Mucosa of rectum (tissue), 2 donors: Measurements from ENCODE around the gene STMN3.
"Not testable (repeated sequence)": the region's sequence is repeated elsewhere in the genome, so short reads cannot be mapped to it uniquely, and the experiment has no call there.

ENCODE experiments used
- H3K27ac ChIP-seq, 2 donors: one replicate each; pipeline ENCODE4 v1.7.0; 2013; ENCODE audit warnings: inconsistent platforms in 2 of 2, low read depth in 2 of 2, low read length in 2 of 2
- H3K27me3 ChIP-seq, 2 donors: one replicate each; pipeline ENCODE4 v1.7.0; 2013; ENCODE audit warnings: low read length in 2 of 2; ENCODE audit not compliant: control insufficient read depth in 2 of 2, insufficient read depth in 2 of 2
- H3K36me3 ChIP-seq, 2 donors: one replicate each; pipeline ENCODE4 v1.7.0; 2013; ENCODE audit warnings: low read length in 2 of 2; ENCODE audit not compliant: control insufficient read depth in 2 of 2, insufficient read depth in 2 of 2
- H3K4me1 ChIP-seq, 2 donors: one replicate each; pipeline ENCODE4 v1.7.0; 2013; ENCODE audit warnings: low read length in 2 of 2, mild to moderate bottlenecking in 1 of 2; ENCODE audit not compliant: control insufficient read depth in 2 of 2, insufficient read depth in 2 of 2
- H3K4me3 ChIP-seq, 2 donors: one replicate each; pipeline ENCODE4 v1.7.0; 2013; ENCODE audit warnings: low read length in 2 of 2
- H3K9ac ChIP-seq, 2 donors: one replicate each; pipeline ENCODE4 v1.7.0; 2013; ENCODE audit warnings: low read length in 2 of 2, low read depth in 1 of 2, mild to moderate bottlenecking in 1 of 2
- H3K9me3 ChIP-seq, 2 donors: one replicate each; pipeline ENCODE4 v1.7.0; 2013; ENCODE audit warnings: low read length in 2 of 2; ENCODE audit not compliant: control insufficient read depth in 2 of 2
- donor health status: healthy.
- donor health status: Normal muscosa, but diverticular disease.

The STMN3 gene

GRCh38 chr20:63636752-63637628 lies 16.2 kb downstream of the STMN3 start:
- no peaks in the 10 kb centered on the region for H3K4me1 ChIP-seq
- no peak overlapping the region for H3K27ac ChIP-seq
- no peaks in the 10 kb centered on the region for H3K27me3 ChIP-seq
- no peaks in the 10 kb centered on the region for H3K9me3 ChIP-seq
- no peak overlapping the region for H3K4me3 ChIP-seq
- H3K9ac ChIP-seq = no peak overlapping the region
- H3K36me3 ChIP-seq = no peaks in the 10 kb centered on the region

GRCh38 chr20:63635431-63636141 lies 17.6 kb downstream of the STMN3 start:
- H3K4me1 ChIP-seq = no peaks in the 10 kb centered on the region
- H3K4me3 ChIP-seq = no peak overlapping the region
- peak overlapping the region; percentile 20 to 24 for H3K9ac ChIP-seq
- H3K27me3 ChIP-seq = no peaks in the 10 kb centered on the region
- H3K9me3 ChIP-seq = no peaks in the 10 kb centered on the region
- peak overlapping the region; percentile 71 to 78 for H3K27ac ChIP-seq
- H3K36me3 ChIP-seq = no peaks in the 10 kb centered on the region

- Histone ChIP-seq H3K27ac (no peak overlapping the region), H3K27me3 (no peaks in the 10 kb centered on the region), H3K4me1 (peaks cover under 1 to 1% of the 10 kb centered on the region in 2 donors), H3K9me3 (no peaks in the 10 kb centered on the region), H3K36me3 (no peaks in the 10 kb centered on the region), H3K9ac (no peak overlapping the region), H3K4me3 (no peak overlapping the region)
Observed at GRCh38 chr20:63633732-63634131, 19.5 kb downstream of the STMN3 start.

- not testable (repeated sequence) for H3K4me3 ChIP-seq, H3K27ac ChIP-seq, H3K4me1 ChIP-seq, H3K9me3 ChIP-seq, H3K27me3 ChIP-seq, H3K36me3 ChIP-seq, H3K9ac ChIP-seq
Observed at GRCh38 chr20:63631426-63631825, 21.8 kb downstream of the STMN3 start.

- not testable (repeated sequence) for H3K9me3 ChIP-seq, H3K9ac ChIP-seq, H3K36me3 ChIP-seq, H3K4me3 ChIP-seq, H3K27me3 ChIP-seq, H3K4me1 ChIP-seq, H3K27ac ChIP-seq
Observed at GRCh38 chr20:63630956-63631355, 22.3 kb downstream of the STMN3 start.

GRCh38 chr20:63628246-63628975 lies 24.8 kb downstream of the STMN3 start:
- H3K27ac ChIP-seq = peak overlapping the region; percentile 97
- no peaks in the 10 kb centered on the region for H3K27me3 ChIP-seq
- H3K9ac ChIP-seq = peak overlapping the region; percentile 54 to 95
- H3K4me1 ChIP-seq = peaks cover 8 to 12% of the 10 kb centered on the region in 2 donors
- H3K4me3 ChIP-seq = peak overlapping the region; percentile 86 to 87
- H3K36me3 ChIP-seq = no peaks in the 10 kb centered on the region
- no peaks in the 10 kb centered on the region for H3K9me3 ChIP-seq

- Histone ChIP-seq H3K27me3 (no peaks in the 10 kb centered on the region), H3K4me1 (peaks cover 8 to 12% of the 10 kb centered on the region in 2 donors), H3K9me3 (no peaks in the 10 kb centered on the region), H3K36me3 (no peaks in the 10 kb centered on the region), H3K4me3 (peak overlapping the region; percentile 86 to 87), H3K9ac (peak overlapping the region; percentile 94 to 95), H3K27ac (peak overlapping the region; percentile 97)
Observed at GRCh38 chr20:63627751-63628245, 25.4 kb downstream of the STMN3 start.

GRCh38 chr20:63627129-63627750 lies 26.0 kb downstream of the STMN3 start:
- Histone ChIP-seq H3K9me3 (no peaks in the 10 kb centered on the region), H3K4me3 (peak overlapping the region; percentile 86 to 87), H3K27ac (peak overlapping the region; percentile 97), H3K27me3 (no peaks in the 10 kb centered on the region), H3K4me1 (peaks cover 8 to 12% of the 10 kb centered on the region in 2 donors), H3K9ac (peak overlapping the region; percentile 94 to 95), H3K36me3 (no peaks in the 10 kb centered on the region)

- peaks cover 8 to 12% of the 10 kb centered on the region in 2 donors for H3K4me1 ChIP-seq
- H3K27ac ChIP-seq = peak within 1 kb of the TSS; percentile 97
Observed at GRCh38 chr20:63626424-63627128, 26.6 kb downstream of the STMN3 start, which contains the start of gene GMEB2. TSS of gene GMEB2 (minus strand) at chr20:63627101. CDS start at chr20:63619397, 7,704 bp downstream.

More at GRCh38 chr20:63626424-63627128, 26.6 kb downstream of the STMN3 start, which contains the start of gene GMEB2:
- no peaks in the 10 kb centered on the region for H3K36me3 ChIP-seq
- H3K9ac ChIP-seq = peak within 1 kb of the TSS; percentile 94 to 96
- no peaks in the 10 kb centered on the region for H3K27me3 ChIP-seq
- no peaks in the 10 kb centered on the region for H3K9me3 ChIP-seq
- H3K4me3 ChIP-seq = peak within 1 kb of the TSS; percentile 86 to 90
